Measurements from ENCODE around the gene APOBEC3A. TPM values are rescaled to one million over a fixed set of nuclear protein-coding genes. Genes with fewer than 3 reads are reported as not detected.
"Not testable (repeated sequence)": the region's sequence is repeated elsewhere in the genome, so short reads cannot be mapped to it uniquely, and the experiment has no call there.

APOBEC3A gene
- total RNA-seq, 1 donor, result not detected

DNA sequence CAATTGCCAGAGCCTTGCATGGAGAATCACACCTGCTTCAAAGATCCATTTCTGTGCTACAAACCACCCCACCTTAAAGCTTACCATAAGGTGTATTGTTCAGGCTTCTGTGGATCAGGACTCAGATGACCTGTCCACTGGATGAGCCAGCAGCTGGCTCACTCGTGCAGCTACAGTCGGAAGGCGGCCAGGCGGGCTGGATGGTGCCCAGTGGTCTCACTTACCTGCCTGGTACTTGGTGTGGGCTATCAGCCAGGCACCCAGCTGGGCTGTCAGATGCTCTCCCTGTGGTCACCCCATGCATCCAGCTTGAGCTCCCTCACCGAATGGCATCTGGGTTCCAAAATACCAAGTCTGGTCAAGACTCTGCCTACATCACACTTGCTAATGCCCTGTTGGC is 13.8 kb downstream of the APOBEC3A start:
- TF ChIP-seq, protein P1, sequence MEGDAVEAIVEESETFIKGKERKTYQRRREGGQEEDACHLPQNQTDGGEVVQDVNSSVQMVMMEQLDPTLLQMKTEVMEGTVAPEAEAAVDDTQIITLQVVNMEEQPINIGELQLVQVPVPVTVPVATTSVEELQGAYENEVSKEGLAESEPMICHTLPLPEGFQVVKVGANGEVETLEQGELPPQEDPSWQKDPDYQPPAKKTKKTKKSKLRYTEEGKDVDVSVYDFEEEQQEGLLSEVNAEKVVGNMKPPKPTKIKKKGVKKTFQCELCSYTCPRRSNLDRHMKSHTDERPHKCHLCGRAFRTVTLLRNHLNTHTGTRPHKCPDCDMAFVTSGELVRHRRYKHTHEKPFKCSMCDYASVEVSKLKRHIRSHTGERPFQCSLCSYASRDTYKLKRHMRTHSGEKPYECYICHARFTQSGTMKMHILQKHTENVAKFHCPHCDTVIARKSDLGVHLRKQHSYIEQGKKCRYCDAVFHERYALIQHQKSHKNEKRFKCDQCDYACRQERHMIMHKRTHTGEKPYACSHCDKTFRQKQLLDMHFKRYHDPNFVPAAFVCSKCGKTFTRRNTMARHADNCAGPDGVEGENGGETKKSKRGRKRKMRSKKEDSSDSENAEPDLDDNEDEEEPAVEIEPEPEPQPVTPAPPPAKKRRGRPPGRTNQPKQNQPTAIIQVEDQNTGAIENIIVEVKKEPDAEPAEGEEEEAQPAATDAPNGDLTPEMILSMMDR (IDR thresholded peaks at IDR 0.05; ENCODE audit: insufficient read depth, low read length), result no peak
- DNase-seq (ENCODE audit: low read depth), result no peak
- no peak overlapping the region for H3K4me3 ChIP-seq (ENCODE audit: low read depth, low read length)

DNA sequence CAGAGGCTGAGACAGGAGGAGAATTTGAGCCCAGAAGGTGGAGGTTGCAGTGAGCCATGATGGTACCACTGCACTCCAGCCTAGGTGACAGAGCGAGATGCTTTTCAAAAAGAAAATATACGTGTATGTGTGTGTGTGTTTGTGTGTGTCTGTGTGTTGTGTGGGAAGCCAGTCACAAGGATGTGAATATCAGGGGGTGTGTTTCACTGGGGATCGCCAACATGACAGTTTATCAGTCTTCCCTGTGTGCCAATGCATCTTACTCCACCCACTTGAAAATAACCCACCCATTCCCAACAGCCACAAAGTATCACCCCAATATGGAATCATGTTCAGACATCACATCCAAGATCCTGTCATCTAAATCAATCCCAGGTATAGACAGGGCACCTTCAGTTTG is 14.4 kb downstream of the APOBEC3A start:
- TF ChIP-seq, protein P1 (IDR thresholded peaks at IDR 0.05; ENCODE audit: insufficient read depth, low read length), result no peak
- DNase-seq (ENCODE audit: low read depth), result no peak
- H3K4me3 ChIP-seq (ENCODE audit: low read depth, low read length), result no peak overlapping the region

DNA sequence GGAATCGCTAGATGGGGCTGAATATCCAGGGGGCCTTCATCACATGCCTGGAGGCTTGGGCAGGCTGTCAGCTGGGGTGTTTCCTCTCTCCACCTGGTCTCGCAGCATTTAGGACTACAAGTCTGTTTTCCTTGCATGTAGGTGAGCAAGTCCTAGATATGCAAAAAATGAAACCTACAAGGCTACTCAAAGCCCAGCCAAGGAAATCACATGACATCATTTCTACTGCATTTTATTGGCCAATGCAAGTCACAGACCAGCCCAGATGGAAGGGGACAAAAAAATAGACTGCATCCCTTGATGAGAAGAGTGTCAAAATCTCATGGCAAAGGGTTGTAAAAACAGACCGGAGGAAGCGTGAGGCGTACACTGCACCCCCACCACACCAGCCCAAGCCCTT is 15.1 kb downstream of the APOBEC3A start:
- DNase-seq (ENCODE audit: low read depth), result no peak
- H3K4me3 ChIP-seq (ENCODE audit: low read depth, low read length), result no peak overlapping the region
- TF ChIP-seq, protein P1 (IDR thresholded peaks at IDR 0.05; ENCODE audit: insufficient read depth, low read length), result no peak

DNA sequence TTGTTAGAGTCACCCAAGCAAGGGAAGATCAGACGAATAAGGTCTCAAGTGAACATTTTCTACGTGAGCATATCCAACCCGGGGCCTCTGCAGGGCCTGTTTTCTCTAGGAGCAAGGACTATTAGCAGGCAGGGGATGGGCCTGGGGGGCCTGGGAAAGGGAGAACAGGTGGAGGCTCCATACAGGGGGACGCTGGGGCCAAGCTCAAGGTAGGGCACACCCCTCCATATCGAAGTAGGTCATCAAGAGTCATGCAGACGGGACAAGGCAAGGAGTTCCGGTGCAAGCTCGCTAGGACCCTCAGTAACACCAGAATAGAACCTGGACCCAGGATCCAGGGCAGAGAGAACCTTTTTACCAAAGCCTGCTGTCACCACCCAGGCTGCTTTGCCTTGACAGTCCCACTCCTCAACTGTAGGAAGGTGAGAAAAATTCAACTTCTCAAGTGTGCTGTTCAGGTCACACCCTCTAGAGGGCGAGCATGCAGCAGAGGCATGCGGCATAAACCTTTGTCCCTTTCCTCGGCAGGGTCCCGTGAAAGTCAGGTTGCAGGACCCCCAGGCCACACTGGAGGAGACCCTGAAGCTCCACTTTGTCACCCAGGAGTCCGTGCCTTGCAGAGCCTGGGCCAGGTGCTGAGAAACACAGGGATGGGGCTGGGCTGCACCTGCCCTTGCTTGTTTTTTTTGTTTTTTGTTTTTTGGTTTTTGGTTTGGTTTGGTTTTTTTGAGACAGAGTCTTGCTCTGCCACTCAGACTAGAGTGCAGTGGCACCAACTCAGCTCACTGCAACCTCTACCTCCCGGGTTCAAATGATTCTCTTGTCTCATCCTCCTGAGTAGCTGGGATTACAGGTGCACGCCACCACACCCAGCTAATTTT is 16.1 kb downstream of the APOBEC3A start:
- no peak overlapping the region for H3K4me3 ChIP-seq (ENCODE audit: low read depth, low read length)
- peak; percentile 31 for DNase-seq (ENCODE audit: low read depth)
- TF ChIP-seq, protein P1 (IDR thresholded peaks at IDR 0.05; ENCODE audit: insufficient read depth, low read length), result peak; percentile 95

DNA sequence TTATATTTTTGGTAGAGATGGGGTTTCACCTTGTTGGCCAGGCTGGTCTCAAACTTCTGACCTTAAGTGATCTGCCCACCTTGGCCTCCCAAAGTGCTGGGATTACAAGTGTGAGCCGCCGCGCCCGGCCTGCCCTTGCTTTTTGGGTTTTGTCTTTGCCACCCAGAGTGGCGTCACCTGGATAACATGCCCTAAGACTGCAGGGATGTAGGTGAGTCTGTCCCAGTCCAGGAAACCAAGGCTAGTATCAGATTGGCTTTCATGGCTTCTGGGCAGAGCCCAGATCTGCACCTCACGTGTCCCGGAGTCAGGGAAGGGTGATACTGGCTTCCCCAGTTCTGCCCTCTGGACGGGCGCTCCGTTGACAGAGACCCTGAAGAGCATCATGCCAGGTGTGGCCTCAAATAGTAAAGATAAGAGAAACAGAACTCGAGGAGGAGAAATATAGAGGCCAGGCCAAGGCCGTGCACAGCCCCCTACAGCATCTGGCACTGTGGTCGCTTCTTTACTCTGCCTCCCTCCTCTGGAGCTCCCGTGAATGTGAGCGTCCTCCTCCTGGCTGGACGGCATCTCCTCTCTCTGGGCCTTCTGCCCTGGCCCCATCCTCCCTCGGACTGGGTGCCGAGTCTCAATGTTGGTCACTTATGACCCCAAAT is 16.9 kb downstream of the APOBEC3A start:
- TF ChIP-seq, protein P1 (IDR thresholded peaks at IDR 0.05; ENCODE audit: insufficient read depth, low read length), result no peak
- no peak overlapping the region for H3K4me3 ChIP-seq (ENCODE audit: low read depth, low read length)
- no peak for DNase-seq (ENCODE audit: low read depth)

DNA sequence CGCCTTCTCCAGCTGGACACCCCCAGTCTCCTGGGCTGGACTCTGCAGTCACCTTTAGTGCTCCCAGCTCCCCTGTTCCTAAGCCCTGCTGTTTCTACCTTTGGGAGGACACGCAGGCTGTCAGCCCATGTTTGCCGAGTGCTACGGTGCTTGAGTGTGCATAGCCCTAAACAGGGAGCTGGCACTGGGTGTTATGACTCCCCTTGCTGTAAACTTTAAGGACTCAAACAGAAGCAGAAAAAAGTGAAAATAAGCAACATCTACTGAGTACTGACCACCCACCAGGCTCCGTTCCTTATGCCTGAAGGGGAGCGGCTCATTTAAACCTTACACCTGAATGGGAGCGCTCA is 17.4 kb downstream of the APOBEC3A start:
- H3K4me3 ChIP-seq (ENCODE audit: low read depth, low read length), result no peak overlapping the region
- DNase-seq (ENCODE audit: low read depth), result no peak
- TF ChIP-seq, protein P1 (IDR thresholded peaks at IDR 0.05; ENCODE audit: insufficient read depth, low read length), result no peak

DNA sequence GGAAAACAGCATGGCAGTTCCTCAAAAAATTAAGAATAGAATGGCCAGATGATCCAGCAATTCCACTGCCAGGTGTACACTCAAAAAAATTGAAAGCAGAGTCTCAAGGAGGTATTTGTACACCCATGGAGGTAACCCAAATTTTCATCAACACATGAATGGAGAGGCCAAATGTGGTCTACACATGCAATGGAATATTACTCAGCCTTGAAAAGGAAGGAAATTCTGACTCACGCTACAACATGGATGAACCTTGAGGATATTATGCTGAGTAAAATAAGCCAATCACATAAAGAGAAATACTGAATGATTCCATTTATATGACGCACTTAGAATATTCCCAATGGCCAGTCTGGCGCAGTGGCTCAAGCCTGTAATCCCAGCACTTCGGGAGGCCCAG is 19.9 kb downstream of the APOBEC3A start:
- not testable (repeated sequence) for DNase-seq (ENCODE audit: low read depth)

DNA sequence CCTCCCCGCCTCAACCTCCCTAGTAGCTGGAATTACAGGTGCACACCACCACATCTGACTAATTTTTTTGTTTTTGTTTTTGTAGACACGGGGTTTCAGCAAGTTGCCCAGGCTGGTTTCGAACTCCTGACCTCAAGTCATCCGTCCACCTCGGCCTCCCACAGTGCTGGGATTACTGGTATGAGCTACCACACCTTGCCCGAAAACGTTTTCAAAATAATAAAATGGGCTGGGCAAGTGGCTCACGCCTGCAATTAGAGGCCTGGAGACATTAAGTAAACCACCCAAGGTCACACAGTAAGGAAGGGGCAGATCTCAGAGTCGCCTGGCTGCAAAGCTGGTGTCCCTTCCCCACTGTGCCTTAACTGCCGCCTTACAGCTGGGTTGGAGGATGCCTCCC is 23.2 kb downstream of the APOBEC3A start:
- DNase-seq (ENCODE audit: low read depth); H3K4me3 ChIP-seq (ENCODE audit: low read depth, low read length): not testable (repeated sequence)

More for the DNA sequence above, 19.9 kb downstream of the APOBEC3A start:
- not testable (repeated sequence) for H3K4me3 ChIP-seq (ENCODE audit: low read depth, low read length)
